ENCODE results near the gene BTG1. TPM values are rescaled to one million over a fixed set of nuclear protein-coding genes. Genes with fewer than 3 reads are reported as not detected.

BTG1 gene
- total RNA-seq, 1 experiment from 2014 or later = 26.7 TPM

DNA sequence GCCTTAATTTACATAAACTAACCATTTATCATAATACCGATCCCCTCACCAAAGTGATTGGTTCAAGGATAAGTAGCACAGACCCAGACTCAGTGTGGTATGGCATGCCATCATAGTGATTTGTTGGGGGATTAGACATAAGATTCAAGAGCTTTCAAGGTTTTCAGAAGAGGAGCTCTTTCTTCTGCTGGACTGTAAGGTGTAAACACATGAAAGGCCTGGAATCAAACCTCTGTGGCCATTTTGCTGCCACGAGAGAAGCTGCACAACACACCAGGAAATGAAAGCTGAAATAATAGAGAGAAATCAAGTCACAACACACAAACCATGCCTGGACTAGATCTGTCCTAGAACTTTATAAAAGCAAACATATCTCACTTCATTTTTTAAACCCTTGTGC is 30.8 kb downstream of the BTG1 start (continued):
- TF ChIP-seq MYBL2 (CRISPR knock-in tag; IDR thresholded peaks at IDR 0.05) (no peak), GRHL2 (CRISPR knock-in tag; IDR thresholded peaks at IDR 0.05; ENCODE audit: insufficient replicate concordance, severe bottlenecking) (no peak), KAT7 (CRISPR knock-in tag; IDR thresholded peaks at IDR 0.05; ENCODE audit: borderline replicate concordance) (no peak)
- TF ChIP-seq, protein P1, sequence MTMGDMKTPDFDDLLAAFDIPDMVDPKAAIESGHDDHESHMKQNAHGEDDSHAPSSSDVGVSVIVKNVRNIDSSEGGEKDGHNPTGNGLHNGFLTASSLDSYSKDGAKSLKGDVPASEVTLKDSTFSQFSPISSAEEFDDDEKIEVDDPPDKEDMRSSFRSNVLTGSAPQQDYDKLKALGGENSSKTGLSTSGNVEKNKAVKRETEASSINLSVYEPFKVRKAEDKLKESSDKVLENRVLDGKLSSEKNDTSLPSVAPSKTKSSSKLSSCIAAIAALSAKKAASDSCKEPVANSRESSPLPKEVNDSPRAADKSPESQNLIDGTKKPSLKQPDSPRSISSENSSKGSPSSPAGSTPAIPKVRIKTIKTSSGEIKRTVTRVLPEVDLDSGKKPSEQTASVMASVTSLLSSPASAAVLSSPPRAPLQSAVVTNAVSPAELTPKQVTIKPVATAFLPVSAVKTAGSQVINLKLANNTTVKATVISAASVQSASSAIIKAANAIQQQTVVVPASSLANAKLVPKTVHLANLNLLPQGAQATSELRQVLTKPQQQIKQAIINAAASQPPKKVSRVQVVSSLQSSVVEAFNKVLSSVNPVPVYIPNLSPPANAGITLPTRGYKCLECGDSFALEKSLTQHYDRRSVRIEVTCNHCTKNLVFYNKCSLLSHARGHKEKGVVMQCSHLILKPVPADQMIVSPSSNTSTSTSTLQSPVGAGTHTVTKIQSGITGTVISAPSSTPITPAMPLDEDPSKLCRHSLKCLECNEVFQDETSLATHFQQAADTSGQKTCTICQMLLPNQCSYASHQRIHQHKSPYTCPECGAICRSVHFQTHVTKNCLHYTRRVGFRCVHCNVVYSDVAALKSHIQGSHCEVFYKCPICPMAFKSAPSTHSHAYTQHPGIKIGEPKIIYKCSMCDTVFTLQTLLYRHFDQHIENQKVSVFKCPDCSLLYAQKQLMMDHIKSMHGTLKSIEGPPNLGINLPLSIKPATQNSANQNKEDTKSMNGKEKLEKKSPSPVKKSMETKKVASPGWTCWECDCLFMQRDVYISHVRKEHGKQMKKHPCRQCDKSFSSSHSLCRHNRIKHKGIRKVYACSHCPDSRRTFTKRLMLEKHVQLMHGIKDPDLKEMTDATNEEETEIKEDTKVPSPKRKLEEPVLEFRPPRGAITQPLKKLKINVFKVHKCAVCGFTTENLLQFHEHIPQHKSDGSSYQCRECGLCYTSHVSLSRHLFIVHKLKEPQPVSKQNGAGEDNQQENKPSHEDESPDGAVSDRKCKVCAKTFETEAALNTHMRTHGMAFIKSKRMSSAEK (CRISPR knock-in tag; IDR thresholded peaks at IDR 0.05; ENCODE audit: borderline replicate concordance) = no peak

DNA sequence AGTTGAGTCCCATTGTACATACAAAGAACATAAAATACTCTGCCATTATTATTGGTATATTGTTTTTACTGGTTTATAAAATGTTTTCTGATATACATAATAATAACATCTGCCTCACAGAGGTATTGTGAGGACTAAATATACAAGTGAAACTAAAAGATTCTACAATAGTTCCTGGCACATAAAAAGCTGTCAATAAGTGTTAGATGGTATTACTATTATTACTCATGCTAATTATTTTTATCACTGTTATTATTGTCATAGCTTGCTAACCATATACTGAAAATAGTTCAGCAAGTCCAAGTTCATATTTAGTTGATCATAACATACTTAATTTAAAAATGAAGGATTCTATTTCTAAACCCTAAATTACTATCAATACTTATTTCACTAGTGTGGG is 34.4 kb downstream of the BTG1 start:
- TF ChIP-seq ZNF423 (CRISPR knock-in tag; IDR thresholded peaks at IDR 0.05) (no peak), RELA (CRISPR knock-in tag; IDR thresholded peaks at IDR 0.05; ENCODE audit: borderline replicate concordance) (no peak), SP1 (CRISPR knock-in tag; conservative IDR thresholded peaks at IDR 0.05) (no peak), FOXK1 (CRISPR knock-in tag; IDR thresholded peaks at IDR 0.05) (no peak), ZNF416 (CRISPR knock-in tag; IDR thresholded peaks at IDR 0.05) (no peak), NFYB (CRISPR knock-in tag; conservative IDR thresholded peaks at IDR 0.05; ENCODE audit: low read depth) (no peak), JUN (CRISPR knock-in tag; IDR thresholded peaks at IDR 0.05) (no peak), ZNF232 (CRISPR knock-in tag; IDR thresholded peaks at IDR 0.05) (no peak), IRF2 (CRISPR knock-in tag; IDR thresholded peaks at IDR 0.05; ENCODE audit: borderline replicate concordance, low read depth) (no peak), MYBL2 (CRISPR knock-in tag; IDR thresholded peaks at IDR 0.05) (no peak), FOXP1 (CRISPR knock-in tag; IDR thresholded peaks at IDR 0.05; ENCODE audit: borderline replicate concordance) (no peak)
- TF ChIP-seq, protein P2, sequence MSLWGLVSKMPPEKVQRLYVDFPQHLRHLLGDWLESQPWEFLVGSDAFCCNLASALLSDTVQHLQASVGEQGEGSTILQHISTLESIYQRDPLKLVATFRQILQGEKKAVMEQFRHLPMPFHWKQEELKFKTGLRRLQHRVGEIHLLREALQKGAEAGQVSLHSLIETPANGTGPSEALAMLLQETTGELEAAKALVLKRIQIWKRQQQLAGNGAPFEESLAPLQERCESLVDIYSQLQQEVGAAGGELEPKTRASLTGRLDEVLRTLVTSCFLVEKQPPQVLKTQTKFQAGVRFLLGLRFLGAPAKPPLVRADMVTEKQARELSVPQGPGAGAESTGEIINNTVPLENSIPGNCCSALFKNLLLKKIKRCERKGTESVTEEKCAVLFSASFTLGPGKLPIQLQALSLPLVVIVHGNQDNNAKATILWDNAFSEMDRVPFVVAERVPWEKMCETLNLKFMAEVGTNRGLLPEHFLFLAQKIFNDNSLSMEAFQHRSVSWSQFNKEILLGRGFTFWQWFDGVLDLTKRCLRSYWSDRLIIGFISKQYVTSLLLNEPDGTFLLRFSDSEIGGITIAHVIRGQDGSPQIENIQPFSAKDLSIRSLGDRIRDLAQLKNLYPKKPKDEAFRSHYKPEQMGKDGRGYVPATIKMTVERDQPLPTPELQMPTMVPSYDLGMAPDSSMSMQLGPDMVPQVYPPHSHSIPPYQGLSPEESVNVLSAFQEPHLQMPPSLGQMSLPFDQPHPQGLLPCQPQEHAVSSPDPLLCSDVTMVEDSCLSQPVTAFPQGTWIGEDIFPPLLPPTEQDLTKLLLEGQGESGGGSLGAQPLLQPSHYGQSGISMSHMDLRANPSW (CRISPR knock-in tag; conservative IDR thresholded peaks at IDR 0.05; ENCODE audit: low read depth) = no peak
- TF ChIP-seq, protein P3, sequence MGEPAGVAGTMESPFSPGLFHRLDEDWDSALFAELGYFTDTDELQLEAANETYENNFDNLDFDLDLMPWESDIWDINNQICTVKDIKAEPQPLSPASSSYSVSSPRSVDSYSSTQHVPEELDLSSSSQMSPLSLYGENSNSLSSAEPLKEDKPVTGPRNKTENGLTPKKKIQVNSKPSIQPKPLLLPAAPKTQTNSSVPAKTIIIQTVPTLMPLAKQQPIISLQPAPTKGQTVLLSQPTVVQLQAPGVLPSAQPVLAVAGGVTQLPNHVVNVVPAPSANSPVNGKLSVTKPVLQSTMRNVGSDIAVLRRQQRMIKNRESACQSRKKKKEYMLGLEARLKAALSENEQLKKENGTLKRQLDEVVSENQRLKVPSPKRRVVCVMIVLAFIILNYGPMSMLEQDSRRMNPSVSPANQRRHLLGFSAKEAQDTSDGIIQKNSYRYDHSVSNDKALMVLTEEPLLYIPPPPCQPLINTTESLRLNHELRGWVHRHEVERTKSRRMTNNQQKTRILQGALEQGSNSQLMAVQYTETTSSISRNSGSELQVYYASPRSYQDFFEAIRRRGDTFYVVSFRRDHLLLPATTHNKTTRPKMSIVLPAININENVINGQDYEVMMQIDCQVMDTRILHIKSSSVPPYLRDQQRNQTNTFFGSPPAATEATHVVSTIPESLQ (CRISPR knock-in tag; IDR thresholded peaks at IDR 0.05) = no peak
- TF ChIP-seq, protein P4, sequence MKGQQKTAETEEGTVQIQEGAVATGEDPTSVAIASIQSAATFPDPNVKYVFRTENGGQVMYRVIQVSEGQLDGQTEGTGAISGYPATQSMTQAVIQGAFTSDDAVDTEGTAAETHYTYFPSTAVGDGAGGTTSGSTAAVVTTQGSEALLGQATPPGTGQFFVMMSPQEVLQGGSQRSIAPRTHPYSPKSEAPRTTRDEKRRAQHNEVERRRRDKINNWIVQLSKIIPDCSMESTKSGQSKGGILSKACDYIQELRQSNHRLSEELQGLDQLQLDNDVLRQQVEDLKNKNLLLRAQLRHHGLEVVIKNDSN (CRISPR knock-in tag; IDR thresholded peaks at IDR 0.05) = no peak
- H3K27me3 Mint-ChIP-seq (ENCODE audit: low read depth) = no peaks in the 10 kb centered on the region
- H3K27ac Mint-ChIP-seq = no peak overlapping the region
- DNase-seq (ENCODE audit: low spot score) (no peak), ATAC-seq (no peak)
- peaks cover 54% of the 10 kb centered on the region for H3K4me1 Mint-ChIP-seq
- H3K9me3 Mint-ChIP-seq = no peaks in the 10 kb centered on the region
- ChIA-PET POLR2A (interaction anchor here (1.6 kb wide), 1 partner anchor 33 kb away, joined by 4 read pairs; no protein-coding TSS in a partner anchor), CTCF (no interaction called here)
- H3K36me3 Mint-ChIP-seq = no peaks in the 10 kb centered on the region
- H3K4me3 Mint-ChIP-seq = no peak overlapping the region
